22Rv1 (cell line): ENCODE measurements around the gene MIEN1.
"Not testable (repeated sequence)": the region's sequence is repeated elsewhere in the genome, so short reads cannot be mapped to it uniquely, and the experiment has no call there.

Source experiments
- H3K27ac ChIP-seq: fragments of 450-650 bp; 2 replicates; pipeline ENCODE4 v1.5.1; 2017
- ZFX ChIP-seq: fragments of 450-650 bp; IDR thresholded peaks from 2 replicates; pipeline ENCODE4 v1.6.1; 2017; ENCODE audit warnings: antibody characterized with exemption, borderline replicate concordance
- TF ChIP-seq, protein P1 (sequence below): fragments of 450-650 bp; IDR thresholded peaks from 2 replicates; pipeline ENCODE4 v1.5.1; 2017; ENCODE audit warnings: mild to moderate bottlenecking

The MIEN1 gene

DNA sequence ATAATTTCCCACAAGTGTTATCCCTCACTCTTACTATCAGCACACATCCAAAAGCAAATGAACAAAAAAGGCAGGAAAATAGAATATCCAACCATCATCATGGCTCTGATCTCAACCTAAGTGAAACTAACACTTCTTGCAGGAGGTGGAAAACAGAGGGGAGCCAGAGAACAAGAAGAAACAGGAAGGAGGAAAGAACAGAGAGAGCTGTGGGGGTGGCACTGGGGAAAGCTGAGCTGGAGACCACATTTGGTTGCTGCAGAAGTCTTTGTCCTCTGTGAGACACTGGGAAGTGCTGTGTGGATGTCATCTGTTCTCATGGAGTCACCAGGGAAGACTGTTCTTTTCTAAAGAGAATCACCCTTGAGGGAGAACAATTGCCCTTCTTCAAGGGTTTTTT is 42.1 kb upstream of the MIEN1 start:
- no peak overlapping the region for H3K27ac ChIP-seq
- TF ChIP-seq, protein P1, sequence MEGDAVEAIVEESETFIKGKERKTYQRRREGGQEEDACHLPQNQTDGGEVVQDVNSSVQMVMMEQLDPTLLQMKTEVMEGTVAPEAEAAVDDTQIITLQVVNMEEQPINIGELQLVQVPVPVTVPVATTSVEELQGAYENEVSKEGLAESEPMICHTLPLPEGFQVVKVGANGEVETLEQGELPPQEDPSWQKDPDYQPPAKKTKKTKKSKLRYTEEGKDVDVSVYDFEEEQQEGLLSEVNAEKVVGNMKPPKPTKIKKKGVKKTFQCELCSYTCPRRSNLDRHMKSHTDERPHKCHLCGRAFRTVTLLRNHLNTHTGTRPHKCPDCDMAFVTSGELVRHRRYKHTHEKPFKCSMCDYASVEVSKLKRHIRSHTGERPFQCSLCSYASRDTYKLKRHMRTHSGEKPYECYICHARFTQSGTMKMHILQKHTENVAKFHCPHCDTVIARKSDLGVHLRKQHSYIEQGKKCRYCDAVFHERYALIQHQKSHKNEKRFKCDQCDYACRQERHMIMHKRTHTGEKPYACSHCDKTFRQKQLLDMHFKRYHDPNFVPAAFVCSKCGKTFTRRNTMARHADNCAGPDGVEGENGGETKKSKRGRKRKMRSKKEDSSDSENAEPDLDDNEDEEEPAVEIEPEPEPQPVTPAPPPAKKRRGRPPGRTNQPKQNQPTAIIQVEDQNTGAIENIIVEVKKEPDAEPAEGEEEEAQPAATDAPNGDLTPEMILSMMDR = no peak
- TF ChIP-seq ZFX = no peak

DNA sequence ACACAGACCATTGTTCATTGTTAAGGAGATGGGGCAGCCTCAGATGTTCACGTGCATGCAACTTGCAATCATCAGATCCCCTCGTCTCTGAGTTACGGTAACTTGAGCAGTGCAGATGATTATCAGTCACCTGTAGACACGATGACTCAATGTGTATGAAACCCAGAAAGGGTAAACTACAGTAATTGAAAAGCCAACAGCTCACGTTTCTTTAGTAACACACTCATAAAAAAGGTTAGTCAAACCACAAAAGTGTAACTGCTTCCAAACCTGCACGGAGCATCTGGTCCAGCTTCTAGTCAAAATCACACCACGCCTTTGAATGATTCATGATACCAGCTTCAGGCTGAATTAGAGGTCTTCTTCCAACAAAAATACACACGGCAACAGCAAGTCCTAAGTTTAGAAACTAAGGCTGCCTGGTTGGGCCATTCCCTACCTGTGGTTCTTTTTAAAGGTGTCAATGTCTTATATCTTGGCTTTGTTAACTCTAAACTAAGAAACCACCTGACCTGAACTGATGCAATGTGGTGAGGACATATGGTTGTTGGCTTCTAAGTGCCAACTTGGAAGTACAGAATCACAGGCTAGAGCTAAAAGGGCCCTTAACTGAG is 39.7 kb upstream of the MIEN1 start:
- peak overlapping the region; percentile 49 for H3K27ac ChIP-seq
- no peak for TF ChIP-seq ZFX
- TF ChIP-seq, protein P1 = no peak

GRCh38 chr17:39767147-39767546 is 36.8 kb upstream of the MIEN1 start:
- TF ChIP-seq ZFX = no peak
- TF ChIP-seq, protein P1 = no peak
- H3K27ac ChIP-seq = no peak overlapping the region

GRCh38 chr17:39765766-39766165 is 35.4 kb upstream of the MIEN1 start:
- no peak overlapping the region for H3K27ac ChIP-seq
- TF ChIP-seq ZFX = no peak
- TF ChIP-seq, protein P1 = no peak

DNA sequence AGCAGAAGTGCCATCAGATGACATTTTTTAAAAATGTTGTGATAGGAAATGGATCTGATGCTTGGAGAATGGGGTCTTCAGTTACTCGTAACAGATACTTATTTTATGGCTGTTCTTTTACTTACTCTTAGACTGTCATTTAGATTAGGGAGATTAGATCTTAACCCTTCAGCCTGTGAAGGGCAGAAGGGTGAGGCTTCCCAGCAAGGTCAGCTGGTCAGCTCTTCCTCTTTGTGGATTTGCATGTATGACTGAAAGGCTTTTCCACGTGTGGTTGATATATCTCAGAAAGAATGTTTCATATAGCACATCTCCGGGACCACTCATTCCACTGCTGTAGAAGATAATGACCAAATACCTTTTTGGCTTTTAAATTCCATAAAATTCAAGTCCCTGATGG is 34.8 kb upstream of the MIEN1 start:
- TF ChIP-seq, protein P1 = no peak
- TF ChIP-seq ZFX = no peak
- H3K27ac ChIP-seq = no peak overlapping the region

DNA sequence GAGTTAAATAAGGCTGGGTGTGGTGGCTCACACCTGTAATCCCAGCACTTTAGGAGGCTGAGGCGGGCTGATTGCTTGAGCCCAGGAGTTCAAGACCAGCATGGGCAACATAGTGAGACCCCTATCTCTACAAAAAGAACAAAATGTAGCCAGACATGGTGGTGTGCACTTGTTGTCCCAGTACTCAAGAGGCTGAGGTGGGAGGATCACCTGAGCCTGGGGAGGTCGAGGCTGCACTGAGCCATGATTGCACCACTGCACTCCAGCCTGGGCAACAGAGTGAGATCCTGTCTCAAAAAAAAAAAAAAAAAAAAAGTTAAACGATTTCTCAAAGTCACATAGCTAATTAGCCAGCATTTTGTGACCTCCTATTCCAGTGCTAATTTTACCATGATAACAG is 33.8 kb upstream of the MIEN1 start:
- H3K27ac ChIP-seq = not testable (repeated sequence)

GRCh38 chr17:39763051-39763820 is 32.9 kb upstream of the MIEN1 start:
- no peak overlapping the region for H3K27ac ChIP-seq
- TF ChIP-seq ZFX = no peak
- TF ChIP-seq, protein P1 = no peak
